SK-N-MC (cell line): ENCODE results near the gene RAP1GAP2.

Experiments used
- DNase-seq: peaks from one replicate; pipeline ENCODE4 v3.0.0-alpha.2; 2011; ENCODE audit warnings: low read depth, low spot score
- H3K27ac ChIP-seq: fragments of 200-600 bp; sonication (generic); 2 replicates; pipeline ENCODE4 v1.5.1; 2016; ENCODE audit warnings: mixed run types
- H3K36me3 ChIP-seq: fragments of 200-600 bp; sonication (generic); 2 replicates; pipeline ENCODE4 v1.6.1; 2017; ENCODE audit warnings: antibody characterized with exemption, low read length, mixed read lengths; ENCODE audit not compliant: insufficient read depth
- H3K4me3 ChIP-seq: fragments of 200-600 bp; sonication (generic); 2 replicates; pipeline ENCODE4 v1.5.1; 2016
- H3K9ac ChIP-seq: fragments of 200-600 bp; sonication (generic); 2 replicates; pipeline ENCODE4 v1.8.0; 2017; ENCODE audit warnings: mixed run types, mixed read lengths; ENCODE audit not compliant: insufficient read length
- H3K9me3 ChIP-seq: fragments of 200-600 bp; sonication (generic); 2 replicates; pipeline ENCODE4 v1.6.1; 2017; ENCODE audit warnings: low read depth, mild to moderate bottlenecking, antibody characterized with exemption, low read length, moderate library complexity, mixed read lengths
- EZH2 ChIP-seq: fragments of 200-600 bp; sonication (generic); IDR thresholded peaks from one replicate; pipeline ENCODE4 v1.6.1; 2017; ENCODE audit warnings: antibody characterized with exemption
- FOXP2 ChIP-seq: optimal IDR thresholded peaks from 2 replicates; pipeline ENCODE3; 2011; ENCODE audit warnings: mild to moderate bottlenecking, moderate library complexity; ENCODE audit not compliant: insufficient read depth; ENCODE audit errors: extremely low read length, control extremely low read depth
- POLR2AphosphoS5 ChIP-seq: IDR thresholded peaks from 2 replicates; pipeline ENCODE4 v1.6.1; 2012; ENCODE audit warnings: mild to moderate bottlenecking, low read depth, low read length, borderline replicate concordance

The RAP1GAP2 gene

GRCh38 chr17:2971851-2972250, 175.6 kb downstream of the RAP1GAP2 start:
- Histone ChIP-seq H3K4me3 (no peak overlapping the region), H3K9ac (no peak overlapping the region), H3K9me3 (no peaks in the 10 kb centered on the region), H3K36me3 (no peaks in the 10 kb centered on the region), H3K27ac (no peak overlapping the region)
- TF ChIP-seq EZH2 (no peak), FOXP2 (no peak), POLR2AphosphoS5 (no peak)
- no peak for DNase-seq

GRCh38 chr17:2972749-2973148, 176.5 kb downstream of the RAP1GAP2 start:
- Histone ChIP-seq H3K9me3 (no peaks in the 10 kb centered on the region), H3K4me3 (no peak overlapping the region), H3K27ac (no peak overlapping the region), H3K9ac (no peak overlapping the region), H3K36me3 (no peaks in the 10 kb centered on the region)
- TF ChIP-seq EZH2 (no peak), FOXP2 (no peak)
- no peak for DNase-seq

GRCh38 chr17:2974347-2974746, 178.1 kb downstream of the RAP1GAP2 start:
- DNase-seq: no peak
- Histone ChIP-seq H3K36me3 (no peaks in the 10 kb centered on the region), H3K9me3 (no peaks in the 10 kb centered on the region), H3K9ac (no peak overlapping the region), H3K4me3 (no peak overlapping the region), H3K27ac (no peak overlapping the region)
- TF ChIP-seq POLR2AphosphoS5 (no peak), EZH2 (no peak), FOXP2 (no peak)

GRCh38 chr17:2975469-2975958, 179.3 kb downstream of the RAP1GAP2 start:
- Histone ChIP-seq H3K27ac (no peak overlapping the region), H3K9ac (no peak overlapping the region), H3K4me3 (no peak overlapping the region), H3K36me3 (no peaks in the 10 kb centered on the region), H3K9me3 (no peaks in the 10 kb centered on the region)
- TF ChIP-seq POLR2AphosphoS5 (no peak), EZH2 (no peak), FOXP2 (no peak)
- DNase-seq: no peak

- Histone ChIP-seq H3K9me3 (no peaks in the 10 kb centered on the region), H3K4me3 (no peak overlapping the region), H3K36me3 (no peaks in the 10 kb centered on the region), H3K9ac (no peak overlapping the region), H3K27ac (no peak overlapping the region)
- DNase-seq: no peak
- TF ChIP-seq FOXP2 (no peak), POLR2AphosphoS5 (no peak), EZH2 (no peak)
Observed at GRCh38 chr17:2977157-2977556, 180.9 kb downstream of the RAP1GAP2 start.

GRCh38 chr17:2978116-2978515, 181.9 kb downstream of the RAP1GAP2 start:
- no peak for TF ChIP-seq FOXP2
- Histone ChIP-seq H3K9me3 (no peaks in the 10 kb centered on the region), H3K9ac (no peak overlapping the region), H3K27ac (no peak overlapping the region), H3K36me3 (no peaks in the 10 kb centered on the region), H3K4me3 (no peak overlapping the region)
- DNase-seq: no peak

DNA sequence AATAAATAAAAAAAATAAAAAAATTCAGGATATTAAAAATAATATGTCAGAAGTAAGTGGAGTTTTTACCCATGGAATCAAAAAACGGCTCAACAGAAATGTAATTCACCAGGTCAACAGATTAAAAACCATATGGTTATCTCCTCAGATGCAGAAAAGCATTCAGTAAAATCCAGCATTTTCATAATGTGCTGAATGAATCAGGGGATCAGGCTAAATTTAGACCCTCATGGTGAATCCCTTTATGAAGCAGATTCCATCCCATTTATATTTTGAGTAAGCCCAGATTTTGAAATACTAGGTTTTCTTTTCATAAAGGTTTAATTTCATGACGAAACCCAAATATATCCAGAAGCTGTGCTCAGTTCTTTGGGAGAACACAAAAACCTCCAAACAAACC, 182.8 kb downstream of the RAP1GAP2 start:
- Histone ChIP-seq H3K27ac (no peak overlapping the region), H3K9me3 (no peaks in the 10 kb centered on the region), H3K9ac (no peak overlapping the region), H3K36me3 (no peaks in the 10 kb centered on the region), H3K4me3 (no peak overlapping the region)
- DNase-seq: no peak
- no peak for TF ChIP-seq POLR2AphosphoS5
- TF ChIP-seq FOXP2: no peak
- no peak for TF ChIP-seq EZH2

- TF ChIP-seq FOXP2 (no peak), POLR2AphosphoS5 (no peak), EZH2 (no peak)
- Histone ChIP-seq H3K4me3 (no peak overlapping the region), H3K27ac (no peak overlapping the region), H3K9ac (no peak overlapping the region), H3K36me3 (no peaks in the 10 kb centered on the region), H3K9me3 (no peaks in the 10 kb centered on the region)
- DNase-seq: no peak
Observed at GRCh38 chr17:2980211-2980903, 184.1 kb downstream of the RAP1GAP2 start.

DNA sequence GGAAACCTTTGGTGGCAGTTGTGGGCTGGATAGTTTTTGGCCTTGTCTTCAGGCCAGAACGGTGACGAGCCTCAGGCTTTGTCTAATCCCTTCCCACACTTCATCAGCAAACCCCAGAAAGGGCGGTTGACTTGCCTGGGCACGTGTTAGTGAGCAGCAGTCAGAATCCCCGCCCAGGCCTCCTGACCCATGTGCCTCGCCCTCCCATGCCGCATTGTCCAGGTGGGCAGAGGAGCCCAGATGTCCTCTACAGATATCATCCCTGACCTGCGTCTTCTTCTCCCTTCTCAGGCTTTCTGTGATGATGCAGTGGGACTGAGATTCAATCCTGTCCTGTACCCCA, 184.6 kb downstream of the RAP1GAP2 start:
- H3K9me3 ChIP-seq: no peaks in the 10 kb centered on the region
- no peak overlapping the region for H3K9ac ChIP-seq
- no peak for DNase-seq
- no peak overlapping the region for H3K27ac ChIP-seq
- no peak overlapping the region for H3K4me3 ChIP-seq
- no peaks in the 10 kb centered on the region for H3K36me3 ChIP-seq
- TF ChIP-seq FOXP2: no peak
- TF ChIP-seq POLR2AphosphoS5: no peak
- TF ChIP-seq EZH2: no peak
